NOMO-1 treated with dmso at 0.1 percent for 144 hours (cell line): ENCODE results near the gene GPR6.

ENCODE experiments used
- DNase-seq: peaks from one replicate; lab custom pipeline; 2025; ENCODE audit not compliant: unreplicated experiment; lab: John Stamatoyannopoulos, UW

Gene GPR6

GRCh38 chr6:109978174-109979032 is at the start of gene GPR6:
GPR6 (plus strand) TSS chr6:109978311; CDS start chr6:109979113, 802 bp downstream.
- no peak for DNase-seq

- DNase-seq, result no peak
These were observed 43.8 kb upstream of the GPR6 start for GRCh38 chr6:109934293-109934692.

GRCh38 chr6:109939654-109940053 is 38.5 kb upstream of the GPR6 start:
- DNase-seq, result no peak

- no peak for DNase-seq
These were observed 33.7 kb upstream of the GPR6 start for GRCh38 chr6:109944448-109944847.

- DNase-seq, result no peak
These were observed 33.0 kb upstream of the GPR6 start for GRCh38 chr6:109945091-109945490.

- DNase-seq, result no peak
These were observed 31.1 kb upstream of the GPR6 start for GRCh38 chr6:109946979-109947378.

- DNase-seq, result no peak
These were observed 28.6 kb upstream of the GPR6 start for GRCh38 chr6:109949281-109950065.

GRCh38 chr6:109955491-109955890 is 22.6 kb upstream of the GPR6 start:
- no peak for DNase-seq

- DNase-seq, result no peak
These were observed 19.5 kb upstream of the GPR6 start for GRCh38 chr6:109958626-109959025.

- no peak for DNase-seq
These were observed 16.5 kb upstream of the GPR6 start for GRCh38 chr6:109961611-109962041.

GRCh38 chr6:109962271-109962670 is 15.8 kb upstream of the GPR6 start:
- no peak for DNase-seq

GRCh38 chr6:109963598-109964170 is 14.4 kb upstream of the GPR6 start:
- no peak for DNase-seq

GRCh38 chr6:109964949-109965348 is 13.2 kb upstream of the GPR6 start:
- DNase-seq, result no peak

- no peak for DNase-seq
These were observed 11.8 kb upstream of the GPR6 start for GRCh38 chr6:109966299-109966698.

- DNase-seq, result no peak
These were observed 329 bp upstream of the GPR6 start for GRCh38 chr6:109977791-109978173.

- no peak for DNase-seq
These were observed 1.2 kb downstream of the GPR6 start for GRCh38 chr6:109979033-109979921.

GRCh38 chr6:109984410-109984809 is 6.3 kb downstream of the GPR6 start:
- DNase-seq, result no peak

- DNase-seq, result no peak
These were observed 9.1 kb downstream of the GPR6 start for GRCh38 chr6:109987196-109987595.

- no peak for DNase-seq
These were observed 13.3 kb downstream of the GPR6 start for GRCh38 chr6:109991201-109992101.
